ENCODE measurements around the gene TARM1. TPM values are rescaled to one million over a fixed set of nuclear protein-coding genes. Genes with fewer than 3 reads are reported as not detected.
A peak's percentile ranks its signal among the peaks of the same experiment; 100 is the strongest.

The TARM1 gene
- polyA plus RNA-seq, 1 donor from 2014 or later, result not detected

DNA sequence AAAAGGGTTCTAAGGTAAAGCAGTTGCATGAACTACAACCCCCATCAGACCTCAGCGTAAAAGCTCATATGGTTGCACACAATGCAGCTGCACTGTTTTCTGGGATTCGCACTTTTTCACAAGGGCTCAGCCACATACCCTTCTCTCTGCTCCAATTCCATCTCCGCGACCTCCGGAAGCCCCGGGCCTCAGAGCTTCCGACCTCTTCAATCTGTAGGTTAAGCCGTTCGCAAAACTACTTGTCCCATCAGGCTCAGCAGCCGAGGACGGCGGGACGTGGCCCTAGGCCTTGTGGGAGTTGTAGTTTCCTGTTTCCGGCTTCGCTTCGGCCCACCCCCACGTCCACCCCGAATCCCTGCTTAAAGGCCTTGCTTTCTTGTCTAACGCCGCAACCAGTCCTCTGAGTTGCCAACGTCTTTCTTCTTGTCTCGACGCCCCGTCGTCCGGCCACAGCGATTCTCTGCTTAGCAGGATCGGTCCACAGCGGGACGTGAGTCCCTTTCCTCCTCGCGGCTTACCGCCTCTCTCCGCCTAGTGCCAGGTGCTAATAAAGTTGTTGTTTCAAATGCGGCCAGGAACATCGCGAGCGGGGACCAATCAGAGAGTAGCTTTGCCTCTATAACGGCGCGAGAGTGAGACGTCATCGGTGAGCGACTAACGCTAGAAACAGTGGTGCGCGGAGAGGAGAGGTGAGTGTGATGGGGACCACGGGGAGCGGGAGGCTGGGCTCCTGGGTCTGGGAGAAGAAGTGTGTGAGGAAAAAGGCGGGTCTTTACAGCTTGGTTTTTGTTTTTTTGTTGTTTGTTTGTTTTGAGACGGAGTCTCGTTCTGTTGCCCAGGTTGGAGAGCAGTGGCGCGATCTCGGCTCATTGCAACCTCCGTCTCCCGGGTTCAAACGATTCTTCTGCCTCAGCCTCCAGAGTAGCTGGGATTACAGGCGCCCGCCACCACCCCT lies 34.2 kb upstream of the TARM1 start, which contains the start of the genes PRPF31 and TFPT:
TSS of gene PRPF31 (plus strand) at position 646 of the 955 bp plus-strand sequence. CDS start 2,525 bp downstream, outside the sequence.
TSS of gene TFPT (minus strand) at position 549 of the 955 bp plus-strand sequence. CDS start at position 161, 388 bp downstream.
- peak; percentile 23 for TF ChIP-seq RAD21 (conservative IDR thresholded peaks at IDR 0.05)
- TF ChIP-seq EP300 (conservative IDR thresholded peaks at IDR 0.05; ENCODE audit: poor library complexity, severe bottlenecking), result peak; percentile 80
- peak; percentile 96 for TF ChIP-seq MXI1 (conservative IDR thresholded peaks at IDR 0.05; ENCODE audit: poor library complexity, severe bottlenecking)
- peak; percentile 91 for TF ChIP-seq REST (IDR thresholded peaks at IDR 0.05; ENCODE audit: borderline replicate concordance)
- TF ChIP-seq, protein P1, sequence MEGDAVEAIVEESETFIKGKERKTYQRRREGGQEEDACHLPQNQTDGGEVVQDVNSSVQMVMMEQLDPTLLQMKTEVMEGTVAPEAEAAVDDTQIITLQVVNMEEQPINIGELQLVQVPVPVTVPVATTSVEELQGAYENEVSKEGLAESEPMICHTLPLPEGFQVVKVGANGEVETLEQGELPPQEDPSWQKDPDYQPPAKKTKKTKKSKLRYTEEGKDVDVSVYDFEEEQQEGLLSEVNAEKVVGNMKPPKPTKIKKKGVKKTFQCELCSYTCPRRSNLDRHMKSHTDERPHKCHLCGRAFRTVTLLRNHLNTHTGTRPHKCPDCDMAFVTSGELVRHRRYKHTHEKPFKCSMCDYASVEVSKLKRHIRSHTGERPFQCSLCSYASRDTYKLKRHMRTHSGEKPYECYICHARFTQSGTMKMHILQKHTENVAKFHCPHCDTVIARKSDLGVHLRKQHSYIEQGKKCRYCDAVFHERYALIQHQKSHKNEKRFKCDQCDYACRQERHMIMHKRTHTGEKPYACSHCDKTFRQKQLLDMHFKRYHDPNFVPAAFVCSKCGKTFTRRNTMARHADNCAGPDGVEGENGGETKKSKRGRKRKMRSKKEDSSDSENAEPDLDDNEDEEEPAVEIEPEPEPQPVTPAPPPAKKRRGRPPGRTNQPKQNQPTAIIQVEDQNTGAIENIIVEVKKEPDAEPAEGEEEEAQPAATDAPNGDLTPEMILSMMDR (IDR thresholded peaks at IDR 0.05; ENCODE audit: poor library complexity, severe bottlenecking), result peak; percentile 43
- peak; percentile 92 for TF ChIP-seq TAF1 (IDR thresholded peaks at IDR 0.05; ENCODE audit: low read depth)
- TF ChIP-seq EZH2 (IDR thresholded peaks at IDR 0.05; ENCODE audit: borderline replicate concordance, insufficient read depth, low read length, poor library complexity, severe bottlenecking), result no peak
- peak; percentile 60 for TF ChIP-seq SMC3 (conservative IDR thresholded peaks at IDR 0.05; ENCODE audit: poor library complexity)
- peak; percentile 96 for TF ChIP-seq POLR2AphosphoS5 (IDR thresholded peaks at IDR 0.05)
- Histone ChIP-seq H3K4me2 (ENCODE audit: low read length) (peak within 1 kb of the TSS; percentile 99), H3K9me3 (ENCODE audit: low read length) (no peaks in the 10 kb centered on the region), H2AFZ (ENCODE audit: low read depth, low read length) (peak within 1 kb of the TSS; percentile 46), H3K27me3 (ENCODE audit: insufficient read depth, low read depth, low read length) (no peaks in the 10 kb centered on the region), H3K9me2 (ENCODE audit: insufficient read depth, low read length) (no peaks in the 10 kb centered on the region), H3K9ac (ENCODE audit: low read length) (peak within 1 kb of the TSS; percentile 91), H3K79me2 (replicated peaks; ENCODE audit: insufficient read depth, low read length) (peaks cover 16% of the 10 kb centered on the region), H3F3A (ENCODE audit: insufficient read depth, low read length, poor library complexity, severe bottlenecking) (no peaks in the 10 kb centered on the region), H3K27ac (ENCODE audit: low read length) (peak within 1 kb of the TSS; percentile 93), H4K20me1 (ENCODE audit: insufficient read depth) (no peaks in the 10 kb centered on the region), H3K4me3 (ENCODE audit: low read length) (peak within 1 kb of the TSS; percentile 78), H3K36me3 (ENCODE audit: insufficient read depth, low read length) (no peaks in the 10 kb centered on the region)

GRCh38 chr19:54114340-54115108 lies 33.4 kb upstream of the TARM1 start:
- Histone ChIP-seq H3K36me3 (ENCODE audit: insufficient read depth, low read length) (no peaks in the 10 kb centered on the region), H3F3A (ENCODE audit: insufficient read depth, low read length, poor library complexity, severe bottlenecking) (no peaks in the 10 kb centered on the region), H3K27ac (ENCODE audit: low read length) (peak overlapping the region; percentile 93), H3K4me3 (ENCODE audit: low read length) (peak overlapping the region; percentile 78), H3K27me3 (ENCODE audit: insufficient read depth, low read depth, low read length) (no peaks in the 10 kb centered on the region), H3K9ac (ENCODE audit: low read length) (peak overlapping the region; percentile 91), H3K79me2 (replicated peaks; ENCODE audit: insufficient read depth, low read length) (peaks cover 16% of the 10 kb centered on the region), H3K9me2 (ENCODE audit: insufficient read depth, low read length) (no peaks in the 10 kb centered on the region), H4K20me1 (ENCODE audit: insufficient read depth) (no peaks in the 10 kb centered on the region), H2AFZ (ENCODE audit: low read depth, low read length) (peak overlapping the region; percentile 46), H3K4me2 (ENCODE audit: low read length) (peak overlapping the region; percentile 99), H3K9me3 (ENCODE audit: low read length) (no peaks in the 10 kb centered on the region)
- TF ChIP-seq EZH2 (IDR thresholded peaks at IDR 0.05; ENCODE audit: borderline replicate concordance, insufficient read depth, low read length, poor library complexity, severe bottlenecking), result no peak
- TF ChIP-seq RAD21 (conservative IDR thresholded peaks at IDR 0.05), result no peak
- TF ChIP-seq TAF1 (IDR thresholded peaks at IDR 0.05; ENCODE audit: low read depth), result no peak
- TF ChIP-seq REST (IDR thresholded peaks at IDR 0.05; ENCODE audit: borderline replicate concordance), result no peak
- TF ChIP-seq SMC3 (conservative IDR thresholded peaks at IDR 0.05; ENCODE audit: poor library complexity), result no peak
